Neural progenitor cell (in vitro differentiated cells): Measurements from ENCODE around the gene MTG1.

Source experiments
- EZH2 ChIP-seq: fragments of 200-600 bp; sonication (generic); IDR thresholded peaks from 2 replicates; pipeline ENCODE4 v1.6.1; 2017; ENCODE audit warnings: antibody characterized with exemption, mild to moderate bottlenecking, moderate library complexity
- TF ChIP-seq, protein P1 (sequence below): fragments of 200-600 bp; sonication (generic); IDR thresholded peaks from 2 replicates; pipeline ENCODE4 v1.5.1; 2017; ENCODE audit warnings: antibody characterized with exemption, mild to moderate bottlenecking

DNA sequence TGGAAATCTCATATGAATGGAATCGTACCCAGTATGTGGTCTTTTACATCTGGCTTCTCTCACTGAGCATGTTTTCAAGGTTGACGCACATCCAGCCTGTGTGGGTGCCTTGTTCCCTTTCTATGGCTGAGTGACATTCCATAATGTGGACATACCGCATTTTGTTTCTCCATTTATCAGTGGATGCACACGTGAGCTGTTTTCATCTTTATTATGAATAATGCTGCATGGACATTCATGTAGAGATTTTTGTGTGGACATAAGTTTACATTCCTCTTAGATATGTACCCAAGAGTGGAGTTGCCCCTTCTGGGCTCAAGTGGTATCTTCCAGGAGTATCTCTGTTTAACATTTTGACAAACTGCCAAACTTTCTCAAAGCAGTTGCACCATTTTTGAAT lies 58.5 kb downstream of the MTG1 start:
- TF ChIP-seq, protein P1, sequence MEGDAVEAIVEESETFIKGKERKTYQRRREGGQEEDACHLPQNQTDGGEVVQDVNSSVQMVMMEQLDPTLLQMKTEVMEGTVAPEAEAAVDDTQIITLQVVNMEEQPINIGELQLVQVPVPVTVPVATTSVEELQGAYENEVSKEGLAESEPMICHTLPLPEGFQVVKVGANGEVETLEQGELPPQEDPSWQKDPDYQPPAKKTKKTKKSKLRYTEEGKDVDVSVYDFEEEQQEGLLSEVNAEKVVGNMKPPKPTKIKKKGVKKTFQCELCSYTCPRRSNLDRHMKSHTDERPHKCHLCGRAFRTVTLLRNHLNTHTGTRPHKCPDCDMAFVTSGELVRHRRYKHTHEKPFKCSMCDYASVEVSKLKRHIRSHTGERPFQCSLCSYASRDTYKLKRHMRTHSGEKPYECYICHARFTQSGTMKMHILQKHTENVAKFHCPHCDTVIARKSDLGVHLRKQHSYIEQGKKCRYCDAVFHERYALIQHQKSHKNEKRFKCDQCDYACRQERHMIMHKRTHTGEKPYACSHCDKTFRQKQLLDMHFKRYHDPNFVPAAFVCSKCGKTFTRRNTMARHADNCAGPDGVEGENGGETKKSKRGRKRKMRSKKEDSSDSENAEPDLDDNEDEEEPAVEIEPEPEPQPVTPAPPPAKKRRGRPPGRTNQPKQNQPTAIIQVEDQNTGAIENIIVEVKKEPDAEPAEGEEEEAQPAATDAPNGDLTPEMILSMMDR = no peak
- no peak for TF ChIP-seq EZH2
